Peyer's patch (tissue), 4 donors: Measurements from ENCODE around the gene SIT1.

ENCODE experiments used
- CTCF ChIP-seq, 6 experiments: fragments of 450-650 bp in 4 of 6; fragments of 200-600 bp in 2 of 6; sonication (generic) in 1 of 6; IDR thresholded peaks; one replicate each; pipeline ENCODE4 v1.5.1; 2017 to 2019; ENCODE audit warnings: antibody characterized with exemption in 6 of 6, mild to moderate bottlenecking in 3 of 6, moderate library complexity in 1 of 6
- POLR2A ChIP-seq, 2 donors: fragments of 450-650 bp; IDR thresholded peaks; one replicate each; pipeline ENCODE4 v1.5.1; 2017; ENCODE audit warnings: antibody characterized with exemption in 2 of 2, mild to moderate bottlenecking in 2 of 2, moderate library complexity in 2 of 2

GRCh38 chr9:35652829-35653209, 2.1 kb upstream of the SIT1 start:
- TF ChIP-seq CTCF (IDR thresholded peaks at IDR 0.05): no peak
- TF ChIP-seq POLR2A (IDR thresholded peaks at IDR 0.05): no peak
